GM12878 (cell line): ENCODE measurements around the gene NLE1. TPM values are rescaled to one million over a fixed set of nuclear protein-coding genes. Genes with fewer than 3 reads are reported as not detected.
"Not testable (repeated sequence)": the region's sequence is repeated elsewhere in the genome, so short reads cannot be mapped to it uniquely, and the experiment has no call there.

ENCODE experiments used
- ATAC-seq: fragments of 200-7000 bp; cut with Tn5 transposase; 3 replicates; pipeline ENCODE4 v1.9.1; 2020; ENCODE audit warnings: mild to moderate bottlenecking, moderate library complexity
- BruUV-seq: library from RNA; stranded (reverse); fragments of 400-500 nt; replicated peaks from 2 replicates; lab custom pipeline; 2021; lab: Mats Ljungman, UMichigan
- CTCF ChIA-PET: fragments of 300-600 bp; sonication (Branson Sonifier 250); formaldehyde crosslinking; extraction: SDS; loops from one replicate; lab custom pipeline; 2021; ENCODE audit warnings: inconsistent platforms; lab: Yijun Ruan, JAX
- POLR2A ChIA-PET: fragments of 350-600 bp; formaldehyde crosslinking; extraction: SDS; loops from one replicate; lab custom pipeline; 2021; ENCODE audit warnings: inconsistent platforms; lab: Charles Lee
- RAD21 ChIA-PET: fragments of 300-600 bp; sonication (Branson Sonifier 250); formaldehyde crosslinking; loops from one replicate; lab custom pipeline; 2023; ENCODE audit warnings: antibody characterized with exemption; ENCODE audit not compliant: unreplicated experiment; lab: Charles Lee
- SMC1A ChIA-PET: fragments of 300-600 bp; sonication (Branson Sonifier 250); formaldehyde crosslinking; loops from one replicate; lab custom pipeline; 2023; ENCODE audit not compliant: unreplicated experiment, uncharacterized antibody; lab: Charles Lee
- DNase-seq: peaks from one replicate; pipeline ENCODE4 v3.0.0-alpha.2; 2011; ENCODE audit warnings: low read depth, low spot score
- FAIRE-seq: peaks from 3 replicates; lab custom pipeline; 2011; peaks lifted over from hg19 to GRCh38; lab: Jason Lieb, UNC
- H2AFZ ChIP-seq: 2 replicates; pipeline ENCODE4 v1.6.0; 2011; ENCODE audit warnings: low read depth, low read length, control low read depth; ENCODE audit not compliant: control insufficient read depth
- H3K27ac ChIP-seq: 2 replicates; pipeline ENCODE4 v1.5.1; 2011; ENCODE audit warnings: control low read depth; ENCODE audit not compliant: control insufficient read depth, insufficient read depth
- H3K27me3 ChIP-seq, 2 experiments: replicated peaks in 1 of 2; 2 replicates each; pipeline versions ENCODE4 v1.6.0 to v1.6.1; 2011; ENCODE audit warnings: low read length in 1 of 2; ENCODE audit not compliant: control insufficient read depth in 2 of 2, insufficient read depth in 2 of 2
- H3K36me3 ChIP-seq, 2 experiments: 2 replicates each; pipeline ENCODE4 v1.5.1; 2011; ENCODE audit warnings: low read length in 1 of 2; ENCODE audit not compliant: control insufficient read depth in 2 of 2, insufficient read depth in 2 of 2
- H3K4me1 ChIP-seq: 2 replicates; pipeline ENCODE4 v1.6.1; 2011; ENCODE audit warnings: mild to moderate bottlenecking, low read length, moderate library complexity, mixed read lengths; ENCODE audit not compliant: control insufficient read depth, insufficient read depth
- H3K4me2 ChIP-seq: 2 replicates; pipeline ENCODE4 v1.6.0; 2011; ENCODE audit warnings: control low read depth; ENCODE audit not compliant: control insufficient read depth, insufficient read depth
- H3K4me3 ChIP-seq: fragments of 200-600 bp; sonication (generic); 2 replicates; pipeline ENCODE4 v1.5.1; 2016
- H3K79me2 ChIP-seq: 2 replicates; pipeline ENCODE4 v1.6.0; 2011; ENCODE audit warnings: low read length; ENCODE audit not compliant: control insufficient read depth, insufficient read depth
- H3K9ac ChIP-seq: 2 replicates; pipeline ENCODE4 v1.8.0; 2011; ENCODE audit warnings: low read length, control low read depth, mixed read lengths; ENCODE audit not compliant: control insufficient read depth, insufficient read depth
- H3K9me3 ChIP-seq: replicated peaks from 3 replicates; pipeline ENCODE4 v1.5.1; 2011; ENCODE audit warnings: mild to moderate bottlenecking, low read length; ENCODE audit not compliant: control insufficient read depth, insufficient read depth
- H4K20me1 ChIP-seq: 2 replicates; pipeline ENCODE4 v1.6.0; 2011; ENCODE audit not compliant: control insufficient read depth, insufficient read depth
- EGR1 ChIP-seq, 2 experiments: IDR thresholded peaks; 1 replicate in 1 of 2; 2 replicates in 1 of 2; pipeline ENCODE4 v1.6.1; 2011 to 2012; ENCODE audit warnings: low read depth in 2 of 2, low read length in 2 of 2, borderline replicate concordance in 1 of 2, mild to moderate bottlenecking in 1 of 2, moderate library complexity in 1 of 2
- FOS ChIP-seq: IDR thresholded peaks from 3 replicates; pipeline ENCODE4 v1.6.1; 2011; ENCODE audit warnings: borderline replicate concordance; ENCODE audit not compliant: insufficient read length; ENCODE audit errors: extremely low read depth
- GATAD2B ChIP-seq: fragments of 450-650 bp; conservative IDR thresholded peaks from 2 replicates; pipeline ENCODE4 v1.6.1; 2017; ENCODE audit warnings: low read depth, mild to moderate bottlenecking, moderate library complexity
- RFX5 ChIP-seq: IDR thresholded peaks from 2 replicates; pipeline ENCODE4 v1.6.1; 2011; ENCODE audit warnings: low read depth, low read length, improper control_type of control experiment
- SP1 ChIP-seq: IDR thresholded peaks from one replicate; pipeline ENCODE4 v1.6.1; 2011; ENCODE audit warnings: low read depth, low read length
- WGBS: methylation state at CpG from one replicate; pipeline ENCODE4 v1.1.6; 2016; ENCODE audit warnings: low lambda C conversion rate; ENCODE audit not compliant: insufficient replicate concordance, insufficient coverage; ENCODE audit errors: missing lambda C conversion rate; 5-methylcytosine and 5-hydroxymethylcytosine counted together
- in situ Hi-C: fragments of 300-500 bp; cut with MboI; formaldehyde crosslinking; loops from 9 replicates; pipeline ENCODE4 v1.14.3; 2018; ENCODE audit warnings: mixed read lengths
- intact Hi-C: fragments of 100-400 bp; cut with micrococcal nuclease; formaldehyde crosslinking; loops from one replicate; pipeline ENCODE4 v1.14.2; 2022; ENCODE audit not compliant: unreplicated experiment
- polyA plus RNA-seq, 11 experiments: library from polyadenylated mRNA; depleted of rRNA in 4 of 11; unstranded in 6 of 11; stranded (reverse) in 5 of 11; fragments of >200 nt; fragmentation: Nextera tagmentation in 4 of 11; fragmentation: Illumina TruSeq in 1 of 11; extraction: Ambion mirVana in 4 of 11; extraction: Trizol in 1 of 11; gene quantifications; 1 replicate in 1 of 11; 2 replicates in 10 of 11; pipeline versions ENCODE4 v1.2.1 to v1.2.3, GENCODE V29; 2011 to 2016; ENCODE audit warnings: inconsistent platforms in 2 of 11, missing spikeins in 2 of 11, low read depth in 1 of 11
- total RNA-seq, 4 experiments: library from RNA; depleted of rRNA in 3 of 4; stranded (reverse); fragments of >200 nt in 3 of 4; fragmentation: Illumina TruSeq in 1 of 4; extraction: Trizol in 1 of 4; gene quantifications; 2 replicates each; pipeline versions ENCODE4 v1.2.1 to v1.2.3, GENCODE V29; 2013 to 2021
- TF ChIP-seq, protein P1 (sequence below), 3 experiments: IDR thresholded peaks in 2 of 3; conservative IDR thresholded peaks in 1 of 3; 2 replicates each; pipeline ENCODE4 v1.5.1; 2011; ENCODE audit warnings: low read depth in 3 of 3, low read length in 3 of 3, mild to moderate bottlenecking in 3 of 3, control low read depth in 2 of 3, moderate library complexity in 2 of 3, inconsistent platforms in 1 of 3, mixed read lengths in 1 of 3; ENCODE audit not compliant: control insufficient read depth in 2 of 3, insufficient read depth in 1 of 3; ENCODE audit errors: extremely low read depth in 1 of 3
- TF ChIP-seq, protein P2 (sequence below): fragments of 150-350 bp; IDR thresholded peaks from 2 replicates; pipeline ENCODE4 v1.6.1; 2016; ENCODE audit warnings: low read depth, low read length

NLE1 gene
- total and polyA plus RNA-seq, 10 of the 15 experiments (the other 5 are each of a cell fraction or from before 2014, with no cell fraction given), result 2.4 to 33.5 (median 17.6) TPM

DNA sequence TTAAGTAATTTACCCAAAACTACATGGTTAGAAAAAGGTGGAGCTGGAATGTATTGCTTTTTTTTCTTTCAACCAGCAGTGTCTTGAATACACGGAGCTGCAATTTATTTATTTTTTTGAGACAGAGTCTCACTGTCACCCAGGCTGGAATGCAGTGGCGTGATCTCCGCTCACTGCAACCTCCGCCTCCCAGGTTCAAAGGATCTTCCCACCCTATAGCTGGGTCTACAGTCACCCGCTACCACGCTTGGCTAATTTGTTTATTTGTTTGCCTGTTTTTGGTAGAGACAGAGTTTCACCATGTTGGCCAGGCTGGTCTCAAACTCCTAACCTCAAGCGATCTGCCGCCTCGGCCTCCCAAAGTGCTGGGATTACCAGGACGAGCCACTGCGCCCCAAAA lies 51.4 kb downstream of the NLE1 start:
- BruUV-seq, intact Hi-C loops, ATAC-seq, H3K9ac ChIP-seq, H3K27ac ChIP-seq, H3K4me1 ChIP-seq, DNase-seq, H3K27me3 ChIP-seq, H3K4me2 ChIP-seq, H3K4me3 ChIP-seq, FAIRE-seq, H4K20me1 ChIP-seq, H2AFZ ChIP-seq, H3K36me3 ChIP-seq, H3K9me3 ChIP-seq: not testable (repeated sequence)
- POLR2A ChIA-PET, result interaction anchor here (1.8 to 2.5 kb wide), 5 partner anchors 13 to 110 kb away, joined by 6 to 24 read pairs (median 8); partner anchors contain the start of gene RFFL
- in situ Hi-C loops, result loop anchor here (5.0 kb wide), 1 partner anchor 93 kb away; no protein-coding TSS in a partner anchor
- CTCF ChIA-PET, result interaction anchor here (0.9 to 4.8 kb wide), 16 partner anchors 10 to 547 kb away, joined by 3 to 40 read pairs (median 6); partner anchors contain the start of genes FNDC8 and RAD51D
- peaks cover 35% of the 10 kb centered on the region for H3K79me2 ChIP-seq
- SMC1A ChIA-PET, result interaction anchor here (0.7 to 14.7 kb wide), 14 partner anchors 9 to 109 kb away, joined by 3 to 534 read pairs (median 6); partner anchors contain the start of gene RFFL
- WGBS, result 96% methylated on average over 11 of the region's 11 CpGs
- RAD21 ChIA-PET, result interaction anchor here (1.4 to 17.8 kb wide), 3 partner anchors 23 to 96 kb away, joined by 4 to 452 read pairs (median 9); partner anchors contain the start of gene RFFL

DNA sequence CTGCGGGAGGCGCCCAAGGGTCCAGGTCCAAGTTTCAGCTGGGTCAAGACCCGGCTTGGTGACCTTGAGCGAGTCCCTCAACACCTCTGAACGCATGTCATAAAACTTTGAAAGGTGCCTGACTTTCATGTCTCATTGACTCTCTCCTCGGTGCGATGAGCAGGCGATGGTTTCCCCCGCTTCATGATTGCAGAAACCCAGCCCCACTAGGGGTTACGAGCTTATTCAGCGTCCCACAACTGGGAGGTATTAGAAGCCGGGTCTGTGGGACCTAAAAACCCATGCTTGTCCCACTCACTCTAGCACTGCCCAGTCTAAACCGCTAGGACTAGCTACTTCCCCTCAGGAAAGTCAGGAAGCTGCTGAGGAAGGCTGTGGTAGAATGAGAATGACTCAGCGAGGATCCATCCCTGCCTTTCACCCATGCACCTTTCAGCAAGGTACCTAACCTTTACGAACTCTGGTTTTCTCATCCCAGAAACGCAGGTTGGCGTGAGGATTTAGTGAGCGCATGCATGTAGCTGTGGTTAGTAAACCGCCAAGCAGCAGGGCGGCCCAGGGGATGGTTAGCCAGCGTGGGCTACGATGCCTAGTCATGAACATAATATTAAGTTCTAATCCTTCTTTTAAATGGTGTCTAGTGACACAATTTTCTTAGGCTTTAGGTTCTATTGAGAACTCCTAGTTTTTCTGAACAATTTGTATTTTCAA lies 52.4 kb downstream of the NLE1 start:
- H3K9me3 ChIP-seq, result no peaks in the 10 kb centered on the region
- in situ Hi-C loops, result loop anchor here (5.0 kb wide), 1 partner anchor 92 kb away; no protein-coding TSS in a partner anchor
- no peak; the same call in 1 of the 2 replicates for TF ChIP-seq GATAD2B
- TF ChIP-seq SP1, result no peak
- TF ChIP-seq, protein P1, sequence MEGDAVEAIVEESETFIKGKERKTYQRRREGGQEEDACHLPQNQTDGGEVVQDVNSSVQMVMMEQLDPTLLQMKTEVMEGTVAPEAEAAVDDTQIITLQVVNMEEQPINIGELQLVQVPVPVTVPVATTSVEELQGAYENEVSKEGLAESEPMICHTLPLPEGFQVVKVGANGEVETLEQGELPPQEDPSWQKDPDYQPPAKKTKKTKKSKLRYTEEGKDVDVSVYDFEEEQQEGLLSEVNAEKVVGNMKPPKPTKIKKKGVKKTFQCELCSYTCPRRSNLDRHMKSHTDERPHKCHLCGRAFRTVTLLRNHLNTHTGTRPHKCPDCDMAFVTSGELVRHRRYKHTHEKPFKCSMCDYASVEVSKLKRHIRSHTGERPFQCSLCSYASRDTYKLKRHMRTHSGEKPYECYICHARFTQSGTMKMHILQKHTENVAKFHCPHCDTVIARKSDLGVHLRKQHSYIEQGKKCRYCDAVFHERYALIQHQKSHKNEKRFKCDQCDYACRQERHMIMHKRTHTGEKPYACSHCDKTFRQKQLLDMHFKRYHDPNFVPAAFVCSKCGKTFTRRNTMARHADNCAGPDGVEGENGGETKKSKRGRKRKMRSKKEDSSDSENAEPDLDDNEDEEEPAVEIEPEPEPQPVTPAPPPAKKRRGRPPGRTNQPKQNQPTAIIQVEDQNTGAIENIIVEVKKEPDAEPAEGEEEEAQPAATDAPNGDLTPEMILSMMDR (IDR thresholded peaks at IDR 0.05 in 2 of 3, conservative IDR thresholded peaks at IDR 0.05 in 1 of 3; ENCODE audit: control insufficient read depth in 2 of 3, extremely low read depth in 1 of 3, insufficient read depth in 1 of 3, low read depth in 3 of 3, low read length in 3 of 3), result peak in 1 of 3 experiments; percentile 2; a peak in 1 of 6 replicates
- no peak for TF ChIP-seq EGR1 (IDR thresholded peaks at IDR 0.05; ENCODE audit: borderline replicate concordance in 1 of 2, low read depth in 2 of 2, low read length in 2 of 2)
- TF ChIP-seq FOS, result no peak
- TF ChIP-seq RFX5, result no peak
- TF ChIP-seq, protein P2, sequence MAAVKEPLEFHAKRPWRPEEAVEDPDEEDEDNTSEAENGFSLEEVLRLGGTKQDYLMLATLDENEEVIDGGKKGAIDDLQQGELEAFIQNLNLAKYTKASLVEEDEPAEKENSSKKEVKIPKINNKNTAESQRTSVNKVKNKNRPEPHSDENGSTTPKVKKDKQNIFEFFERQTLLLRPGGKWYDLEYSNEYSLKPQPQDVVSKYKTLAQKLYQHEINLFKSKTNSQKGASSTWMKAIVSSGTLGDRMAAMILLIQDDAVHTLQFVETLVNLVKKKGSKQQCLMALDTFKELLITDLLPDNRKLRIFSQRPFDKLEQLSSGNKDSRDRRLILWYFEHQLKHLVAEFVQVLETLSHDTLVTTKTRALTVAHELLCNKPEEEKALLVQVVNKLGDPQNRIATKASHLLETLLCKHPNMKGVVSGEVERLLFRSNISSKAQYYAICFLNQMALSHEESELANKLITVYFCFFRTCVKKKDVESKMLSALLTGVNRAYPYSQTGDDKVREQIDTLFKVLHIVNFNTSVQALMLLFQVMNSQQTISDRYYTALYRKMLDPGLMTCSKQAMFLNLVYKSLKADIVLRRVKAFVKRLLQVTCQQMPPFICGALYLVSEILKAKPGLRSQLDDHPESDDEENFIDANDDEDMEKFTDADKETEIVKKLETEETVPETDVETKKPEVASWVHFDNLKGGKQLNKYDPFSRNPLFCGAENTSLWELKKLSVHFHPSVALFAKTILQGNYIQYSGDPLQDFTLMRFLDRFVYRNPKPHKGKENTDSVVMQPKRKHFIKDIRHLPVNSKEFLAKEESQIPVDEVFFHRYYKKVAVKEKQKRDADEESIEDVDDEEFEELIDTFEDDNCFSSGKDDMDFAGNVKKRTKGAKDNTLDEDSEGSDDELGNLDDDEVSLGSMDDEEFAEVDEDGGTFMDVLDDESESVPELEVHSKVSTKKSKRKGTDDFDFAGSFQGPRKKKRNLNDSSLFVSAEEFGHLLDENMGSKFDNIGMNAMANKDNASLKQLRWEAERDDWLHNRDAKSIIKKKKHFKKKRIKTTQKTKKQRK, result no peak

More for the DNA sequence above, 52.4 kb downstream of the NLE1 start:
- 1% methylated on average over 22 of the region's 22 CpGs for WGBS
- H3K9ac ChIP-seq, result peak overlapping the region; percentile 76
- FAIRE-seq, result no peak
- DNase-seq, result no peak
- BruUV-seq, result TSS peak; percentile 71
- H2AFZ ChIP-seq, result peak overlapping the region; percentile 97
- ChIA-PET CTCF (interaction anchor here (0.6 to 4.8 kb wide), 37 partner anchors 9 to 547 kb away, joined by 3 to 40 read pairs (median 5); partner anchors contain the start of genes FNDC8, RAD51D and RFFL), POLR2A (interaction anchor here (0.7 to 2.5 kb wide), 11 partner anchors 9 to 477 kb away, joined by 3 to 24 read pairs (median 6); partner anchors contain the start of gene RFFL), SMC1A (interaction anchor here (0.8 to 14.7 kb wide), 25 partner anchors 8 to 112 kb away, joined by 3 to 534 read pairs (median 4); partner anchors contain the start of gene RFFL), RAD21 (interaction anchor here (0.6 to 17.8 kb wide), 18 partner anchors 10 to 707 kb away, joined by 3 to 452 read pairs (median 4); partner anchors contain the start of genes LIG3, RAD51D and RFFL)
- peaks cover 9% of the 10 kb centered on the region for H3K4me1 ChIP-seq
- peak; percentile 11 for ATAC-seq
- H3K4me3 ChIP-seq, result peak overlapping the region; percentile 55
- H3K36me3 ChIP-seq, result no peaks in the 10 kb centered on the region
- intact Hi-C loops, result loop anchor here (1.0 to 5.0 kb wide), 4 partner anchors 29 to 107 kb away; partner anchors contain the start of genes LIG3 and RAD51D
- peaks cover 43% of the 10 kb centered on the region for H3K79me2 ChIP-seq
- H3K27me3 ChIP-seq, result no peaks in the 10 kb centered on the region
- no peaks in the 10 kb centered on the region for H4K20me1 ChIP-seq
- peak overlapping the region; percentile 86 for H3K27ac ChIP-seq
- H3K4me2 ChIP-seq, result peak overlapping the region; percentile 89
